Medulla oblongata (tissue), 1 donor: ENCODE measurements around the gene TSPAN9.

Source experiments
- DNase-seq: peaks from one replicate; pipeline ENCODE4 v3.0.0-alpha.2; 2015; ENCODE audit errors: extremely low spot score

TSPAN9 gene

DNA sequence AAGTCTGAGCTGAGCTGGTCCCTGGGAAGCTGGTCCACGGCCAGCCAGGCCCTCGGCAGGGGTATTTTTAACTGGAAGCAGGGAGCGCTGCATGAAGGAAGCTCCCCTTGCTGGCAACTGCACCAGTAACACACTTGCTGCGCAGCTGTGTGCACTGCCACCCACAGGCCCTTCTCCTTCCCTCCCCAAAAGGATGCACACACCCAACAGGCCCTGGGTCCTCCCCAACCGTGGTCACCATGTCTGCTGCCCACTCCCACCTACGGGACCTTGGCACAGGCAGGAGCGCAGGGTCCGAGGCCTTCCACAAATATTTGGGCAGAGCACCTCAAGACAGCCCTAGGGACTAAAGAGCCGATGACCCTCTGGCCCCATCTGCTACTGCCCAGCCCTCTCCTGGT, 256.8 kb downstream of the TSPAN9 start:
- no peak for DNase-seq

DNA sequence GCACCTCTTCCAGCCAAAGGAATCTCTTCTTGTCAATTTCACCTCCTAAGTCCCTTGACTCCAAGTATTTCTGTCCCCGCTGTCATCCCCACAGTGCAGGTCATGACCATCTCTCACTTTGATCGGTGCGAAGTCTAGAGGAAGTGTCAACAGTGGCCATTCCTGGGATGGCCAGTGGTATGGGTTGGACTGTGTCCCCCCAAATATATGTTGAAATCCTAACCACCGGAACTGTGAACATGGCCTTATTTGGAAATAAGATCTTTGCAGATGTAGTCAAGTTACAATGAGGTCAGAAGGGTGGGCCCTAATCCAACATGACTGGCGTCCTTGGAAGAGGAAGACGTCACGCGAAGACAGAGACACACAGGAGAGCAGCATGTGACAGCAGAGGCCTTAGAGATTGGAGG, 257.9 kb downstream of the TSPAN9 start:
- no peak for DNase-seq
